DMS53 treated with DMSO at 0.1 percent for 48 hours (cell line): Measurements from ENCODE around the gene DCN.

Source experiments
- DNase-seq: peaks from one replicate; lab custom pipeline; 2025; ENCODE audit not compliant: unreplicated experiment; lab: John Stamatoyannopoulos, UW

The DCN gene

GRCh38 chr12:91103624-91104023 lies 79.0 kb downstream of the DCN start:
- DNase-seq, result no peak

GRCh38 chr12:91103101-91103500 lies 79.5 kb downstream of the DCN start:
- no peak for DNase-seq

- no peak for DNase-seq
Observed at GRCh38 chr12:91100906-91101305, 81.7 kb downstream of the DCN start.

GRCh38 chr12:91099836-91100235 lies 82.8 kb downstream of the DCN start:
- DNase-seq, result no peak

GRCh38 chr12:91099341-91099740 lies 83.3 kb downstream of the DCN start:
- DNase-seq, result no peak

- DNase-seq, result no peak
Observed at GRCh38 chr12:91098941-91099340, 83.7 kb downstream of the DCN start.

- no peak for DNase-seq
Observed at GRCh38 chr12:91098461-91098860, 84.2 kb downstream of the DCN start.

- no peak for DNase-seq
Observed at GRCh38 chr12:91094957-91095356, 87.7 kb downstream of the DCN start.

GRCh38 chr12:91094032-91094662 lies 88.5 kb downstream of the DCN start:
- DNase-seq, result no peak

- no peak for DNase-seq
Observed at GRCh38 chr12:91093341-91093740, 89.3 kb downstream of the DCN start.

GRCh38 chr12:91091916-91092715 lies 90.5 kb downstream of the DCN start:
- DNase-seq, result no peak
